K562 (cell line): Measurements from ENCODE around the gene CACYBP. TPM values are rescaled to one million over a fixed set of nuclear protein-coding genes. Genes with fewer than 3 reads are reported as not detected.

ENCODE experiments used
- CHD1 ChIP-seq: fragments of 200-600 bp; sonication (generic); IDR thresholded peaks from one replicate; pipeline ENCODE4 v1.6.1; 2012; ENCODE audit warnings: mild to moderate bottlenecking, moderate library complexity, low read length, inconsistent platforms
- DPF2 ChIP-seq: fragments of 450-650 bp; IDR thresholded peaks from 2 replicates; pipeline ENCODE4 v1.6.1; 2016
- E2F5 ChIP-seq: sonication (generic); formaldehyde crosslinking; IDR thresholded peaks from 2 replicates; pipeline ENCODE4 v1.8.0; 2022; ENCODE audit warnings: mild to moderate bottlenecking, missing genetic modification reagents
- ELF2 ChIP-seq: fragments of 250-450 bp; sonication (Bioruptor Pico); IDR thresholded peaks from 2 replicates; pipeline ENCODE4 v1.5.0; 2021; ENCODE audit warnings: mild to moderate bottlenecking
- MXD1 ChIP-seq: fragments of 250-450 bp; sonication (Bioruptor Pico); IDR thresholded peaks from 2 replicates; pipeline ENCODE4 v1.8.0; 2021; ENCODE audit warnings: borderline replicate concordance, mild to moderate bottlenecking, moderate library complexity; ENCODE audit not compliant: poor library complexity, severe bottlenecking
- PRDM10 ChIP-seq: fragments of 450-650 bp; IDR thresholded peaks from 2 replicates; pipeline ENCODE4 v1.6.1; 2018; ENCODE audit not compliant: partially characterized antibody
- ZNF146 ChIP-seq: IDR thresholded peaks from one replicate; pipeline ENCODE4 v1.6.1; 2018; ENCODE audit warnings: missing compliant biosample characterization; ENCODE audit not compliant: unreplicated experiment
- polyA plus RNA-seq, 8 experiments: library from polyadenylated mRNA; depleted of rRNA in 4 of 8; stranded (reverse) in 5 of 8; unstranded in 3 of 8; fragments of >200 nt; fragmentation: Nextera tagmentation in 2 of 8; fragmentation: Illumina TruSeq in 1 of 8; extraction: Ambion mirVana in 2 of 8; extraction: Trizol in 1 of 8; gene quantifications; 2 replicates each; pipeline versions ENCODE4 v1.2.1 to v1.2.3, GENCODE V29; 2011 to 2014; ENCODE audit warnings: inconsistent platforms in 1 of 8, missing spikeins in 1 of 8
- total RNA-seq, 7 experiments: library from RNA; depleted of rRNA in 6 of 7; stranded (reverse); fragments of >200 nt in 6 of 7; fragmentation: Illumina TruSeq in 2 of 7; extraction: Trizol in 2 of 7; gene quantifications; 2 replicates each; pipeline versions ENCODE4 v1.2.1 to v1.2.3, GENCODE V29; 2011 to 2021; ENCODE audit warnings: low replicate concordance in 1 of 7

Gene CACYBP
- total and polyA plus RNA-seq, 9 of the 15 experiments (the other 6 are each of a cell fraction or from before 2014, with no cell fraction given): 147 to 1,576 (median 488) TPM

GRCh38 chr1:174969977-174970376 is 29.8 kb upstream of the CACYBP start (continued):
- no peak for TF ChIP-seq PRDM10
- no peak for TF ChIP-seq ZNF146
- TF ChIP-seq MXD1 (CRISPR knock-in tag): no peak
- TF ChIP-seq CHD1: no peak
- TF ChIP-seq DPF2: no peak
- no peak for TF ChIP-seq E2F5
- TF ChIP-seq ELF2: no peak
